Measurements from ENCODE around the gene UVRAG. TPM values are rescaled to one million over a fixed set of nuclear protein-coding genes. Genes with fewer than 3 reads are reported as not detected.

UVRAG gene
- total and polyA plus RNA-seq, 4 donors, result 4.4 to 15.1 (median 10.0) TPM

GRCh38 chr11:76157891-76158290, 342.9 kb downstream of the UVRAG start:
- no peaks in the 10 kb centered on the region for H3K36me3 ChIP-seq (ENCODE audit: control insufficient read depth in 4 of 4, insufficient read depth in 3 of 4, low read depth in 1 of 4, low read length in 3 of 4)
- no peak overlapping the region for H3K27ac ChIP-seq (ENCODE audit: low read depth in 1 of 2, low read length in 2 of 2)
- H3K9me3 ChIP-seq (ENCODE audit: control insufficient read depth in 4 of 4, low read length in 3 of 4), result no peaks in the 10 kb centered on the region
- no peaks in the 10 kb centered on the region for H3K27me3 ChIP-seq (ENCODE audit: control insufficient read depth in 4 of 4, insufficient read depth in 4 of 4, low read length in 3 of 4)
- DNase-seq (ENCODE audit: low spot score), result no peak
- H3K4me1 ChIP-seq (ENCODE audit: control insufficient read depth in 4 of 4, insufficient read depth in 4 of 4, low read length in 3 of 4), result no peaks in the 10 kb centered on the region
- TF ChIP-seq FOXA1 (IDR thresholded peaks at IDR 0.05), result no peak
- no peak for TF ChIP-seq YY1 (IDR thresholded peaks at IDR 0.05)
- TF ChIP-seq, protein P1, sequence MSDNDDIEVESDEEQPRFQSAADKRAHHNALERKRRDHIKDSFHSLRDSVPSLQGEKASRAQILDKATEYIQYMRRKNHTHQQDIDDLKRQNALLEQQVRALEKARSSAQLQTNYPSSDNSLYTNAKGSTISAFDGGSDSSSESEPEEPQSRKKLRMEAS (IDR thresholded peaks at IDR 0.05), result no peak
- no peak for TF ChIP-seq TAF1 (conservative IDR thresholded peaks at IDR 0.05)
- no peak for TF ChIP-seq JUND (IDR thresholded peaks at IDR 0.05)
- TF ChIP-seq ATF3 (IDR thresholded peaks at IDR 0.05), result no peak
- TF ChIP-seq EGR1 (IDR thresholded peaks at IDR 0.05; ENCODE audit: low read depth in 2 of 2), result no peak
- TF ChIP-seq RXRA (IDR thresholded peaks at IDR 0.05), result no peak
- TF ChIP-seq CTCF (IDR thresholded peaks at IDR 0.05; ENCODE audit: low read depth, low read length, missing input control), result no peak
- no peak overlapping the region for H3K9ac ChIP-seq (ENCODE audit: low read depth in 1 of 2, low read length in 2 of 2)
- 79% methylated on average over 7 of the region's 7 CpGs for WGBS
- H3K4me3 ChIP-seq (ENCODE audit: low read depth in 1 of 3, low read length in 3 of 3), result no peak overlapping the region

GRCh38 chr11:76158394-76159302, 343.6 kb downstream of the UVRAG start:
- Histone ChIP-seq H3K27me3 (ENCODE audit: control insufficient read depth in 4 of 4, insufficient read depth in 4 of 4, low read length in 3 of 4) (no peaks in the 10 kb centered on the region), H3K4me3 (ENCODE audit: low read depth in 1 of 3, low read length in 3 of 3) (no peak overlapping the region), H3K27ac (ENCODE audit: low read depth in 1 of 2, low read length in 2 of 2) (no peak overlapping the region), H3K36me3 (ENCODE audit: control insufficient read depth in 4 of 4, insufficient read depth in 3 of 4, low read depth in 1 of 4, low read length in 3 of 4) (no peaks in the 10 kb centered on the region), H3K4me1 (ENCODE audit: control insufficient read depth in 4 of 4, insufficient read depth in 4 of 4, low read length in 3 of 4) (no peaks in the 10 kb centered on the region), H3K9me3 (ENCODE audit: control insufficient read depth in 4 of 4, low read length in 3 of 4) (no peaks in the 10 kb centered on the region), H3K9ac (ENCODE audit: low read depth in 1 of 2, low read length in 2 of 2) (no peak overlapping the region)
- DNase-seq (ENCODE audit: low spot score), result no peak
- TF ChIP-seq, protein P1 (IDR thresholded peaks at IDR 0.05), result no peak
- TF ChIP-seq RAD21 (IDR thresholded peaks at IDR 0.05) (no peak), SP1 (IDR thresholded peaks at IDR 0.05) (no peak), FOXA1 (IDR thresholded peaks at IDR 0.05) (no peak), ATF3 (IDR thresholded peaks at IDR 0.05) (no peak), CTCF (IDR thresholded peaks at IDR 0.05; ENCODE audit: low read depth, low read length, missing input control) (no peak), NR2F2 (IDR thresholded peaks at IDR 0.05) (no peak), FOXA2 (IDR thresholded peaks at IDR 0.05) (no peak), HNF4A (conservative IDR thresholded peaks at IDR 0.05) (no peak), JUND (IDR thresholded peaks at IDR 0.05) (no peak), RXRA (IDR thresholded peaks at IDR 0.05) (no peak), GABPA (IDR thresholded peaks at IDR 0.05 in 1 of 2, conservative IDR thresholded peaks at IDR 0.05 in 1 of 2) (no peak), YY1 (IDR thresholded peaks at IDR 0.05) (no peak), EGR1 (IDR thresholded peaks at IDR 0.05; ENCODE audit: low read depth in 2 of 2) (no peak), HNF4G (IDR thresholded peaks at IDR 0.05) (no peak), TAF1 (conservative IDR thresholded peaks at IDR 0.05) (no peak)
- TF ChIP-seq, protein P2, sequence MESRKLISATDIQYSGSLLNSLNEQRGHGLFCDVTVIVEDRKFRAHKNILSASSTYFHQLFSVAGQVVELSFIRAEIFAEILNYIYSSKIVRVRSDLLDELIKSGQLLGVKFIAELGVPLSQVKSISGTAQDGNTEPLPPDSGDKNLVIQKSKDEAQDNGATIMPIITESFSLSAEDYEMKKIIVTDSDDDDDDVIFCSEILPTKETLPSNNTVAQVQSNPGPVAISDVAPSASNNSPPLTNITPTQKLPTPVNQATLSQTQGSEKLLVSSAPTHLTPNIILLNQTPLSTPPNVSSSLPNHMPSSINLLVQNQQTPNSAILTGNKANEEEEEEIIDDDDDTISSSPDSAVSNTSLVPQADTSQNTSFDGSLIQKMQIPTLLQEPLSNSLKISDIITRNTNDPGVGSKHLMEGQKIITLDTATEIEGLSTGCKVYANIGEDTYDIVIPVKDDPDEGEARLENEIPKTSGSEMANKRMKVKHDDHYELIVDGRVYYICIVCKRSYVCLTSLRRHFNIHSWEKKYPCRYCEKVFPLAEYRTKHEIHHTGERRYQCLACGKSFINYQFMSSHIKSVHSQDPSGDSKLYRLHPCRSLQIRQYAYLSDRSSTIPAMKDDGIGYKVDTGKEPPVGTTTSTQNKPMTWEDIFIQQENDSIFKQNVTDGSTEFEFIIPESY (IDR thresholded peaks at IDR 0.05), result no peak
- TF ChIP-seq, protein P3, sequence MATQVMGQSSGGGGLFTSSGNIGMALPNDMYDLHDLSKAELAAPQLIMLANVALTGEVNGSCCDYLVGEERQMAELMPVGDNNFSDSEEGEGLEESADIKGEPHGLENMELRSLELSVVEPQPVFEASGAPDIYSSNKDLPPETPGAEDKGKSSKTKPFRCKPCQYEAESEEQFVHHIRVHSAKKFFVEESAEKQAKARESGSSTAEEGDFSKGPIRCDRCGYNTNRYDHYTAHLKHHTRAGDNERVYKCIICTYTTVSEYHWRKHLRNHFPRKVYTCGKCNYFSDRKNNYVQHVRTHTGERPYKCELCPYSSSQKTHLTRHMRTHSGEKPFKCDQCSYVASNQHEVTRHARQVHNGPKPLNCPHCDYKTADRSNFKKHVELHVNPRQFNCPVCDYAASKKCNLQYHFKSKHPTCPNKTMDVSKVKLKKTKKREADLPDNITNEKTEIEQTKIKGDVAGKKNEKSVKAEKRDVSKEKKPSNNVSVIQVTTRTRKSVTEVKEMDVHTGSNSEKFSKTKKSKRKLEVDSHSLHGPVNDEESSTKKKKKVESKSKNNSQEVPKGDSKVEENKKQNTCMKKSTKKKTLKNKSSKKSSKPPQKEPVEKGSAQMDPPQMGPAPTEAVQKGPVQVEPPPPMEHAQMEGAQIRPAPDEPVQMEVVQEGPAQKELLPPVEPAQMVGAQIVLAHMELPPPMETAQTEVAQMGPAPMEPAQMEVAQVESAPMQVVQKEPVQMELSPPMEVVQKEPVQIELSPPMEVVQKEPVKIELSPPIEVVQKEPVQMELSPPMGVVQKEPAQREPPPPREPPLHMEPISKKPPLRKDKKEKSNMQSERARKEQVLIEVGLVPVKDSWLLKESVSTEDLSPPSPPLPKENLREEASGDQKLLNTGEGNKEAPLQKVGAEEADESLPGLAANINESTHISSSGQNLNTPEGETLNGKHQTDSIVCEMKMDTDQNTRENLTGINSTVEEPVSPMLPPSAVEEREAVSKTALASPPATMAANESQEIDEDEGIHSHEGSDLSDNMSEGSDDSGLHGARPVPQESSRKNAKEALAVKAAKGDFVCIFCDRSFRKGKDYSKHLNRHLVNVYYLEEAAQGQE (IDR thresholded peaks at IDR 0.05), result no peak
- WGBS, result 88% methylated on average over 24 of the region's 24 CpGs
